ENCODE results near the gene MYH9.
"Not testable (repeated sequence)": the region's sequence is repeated elsewhere in the genome, so short reads cannot be mapped to it uniquely, and the experiment has no call there.

The MYH9 gene

DNA sequence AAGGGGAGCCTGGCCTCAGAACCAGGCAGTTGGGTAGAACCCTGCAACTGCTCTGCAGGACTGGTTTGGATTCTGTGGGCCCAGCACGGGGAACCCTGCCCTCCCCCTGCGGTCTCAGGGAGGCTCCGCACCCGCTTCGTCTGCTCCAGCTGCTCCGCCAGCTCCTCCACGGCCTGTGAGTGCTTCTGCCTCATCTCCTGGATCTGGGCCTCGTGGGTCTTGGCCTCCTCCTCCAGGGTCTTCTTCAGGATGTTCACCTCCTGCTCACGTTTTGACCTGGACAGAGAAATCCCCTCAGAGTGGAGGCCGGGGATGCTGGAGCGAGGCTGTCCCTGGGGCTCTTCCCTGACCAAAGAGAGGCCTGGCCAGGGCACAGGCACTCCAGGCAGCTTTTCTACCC is 93.0 kb downstream of the MYH9 start:
- Histone ChIP-seq H3K27ac (ENCODE audit: low read length) (peak overlapping the region; percentile 37), H3K9ac (ENCODE audit: low read length in 2 of 2) (no peak overlapping the region), H3K36me3 (ENCODE audit: control insufficient read depth in 2 of 2, insufficient read depth in 2 of 2, low read length in 2 of 2) (peaks cover 82 to 83% of the 10 kb centered on the region in 2 donors)

GRCh38 chr22:36294293-36294620 is 93.5 kb downstream of the MYH9 start:
- Histone ChIP-seq H3K4me1 (ENCODE audit: control insufficient read depth, insufficient read depth, low read length) (peaks cover 6% of the 10 kb centered on the region), H3K4me3 (ENCODE audit: low read length in 2 of 2) (no peak overlapping the region), H3K9me3 (ENCODE audit: control insufficient read depth in 2 of 2, low read length in 2 of 2) (no peaks in the 10 kb centered on the region), H3K36me3 (ENCODE audit: control insufficient read depth in 2 of 2, insufficient read depth in 2 of 2, low read length in 2 of 2) (peaks cover 83% of the 10 kb centered on the region in 2 donors), H3K9ac (ENCODE audit: low read length in 2 of 2) (no peak overlapping the region), H3K27me3 (ENCODE audit: control insufficient read depth in 1 of 2, insufficient read depth in 2 of 2, low read length in 2 of 2) (no peaks in the 10 kb centered on the region), H3K27ac (ENCODE audit: low read length) (no peak overlapping the region)

More for the DNA sequence above, 93.0 kb downstream of the MYH9 start:
- no peaks in the 10 kb centered on the region for H3K27me3 ChIP-seq (ENCODE audit: control insufficient read depth in 1 of 2, insufficient read depth in 2 of 2, low read length in 2 of 2)
- no peaks in the 10 kb centered on the region for H3K9me3 ChIP-seq (ENCODE audit: control insufficient read depth in 2 of 2, low read length in 2 of 2)
- peaks cover under 1% of the 10 kb centered on the region for H3K4me1 ChIP-seq (ENCODE audit: control insufficient read depth, insufficient read depth, low read length)
- no peak overlapping the region for H3K4me3 ChIP-seq (ENCODE audit: low read length in 2 of 2)

- peaks cover 83 to 84% of the 10 kb centered on the region in 2 donors for H3K36me3 ChIP-seq (ENCODE audit: control insufficient read depth in 2 of 2, insufficient read depth in 2 of 2, low read length in 2 of 2)
Measured at GRCh38 chr22:36293606-36294292, 94.0 kb downstream of the MYH9 start.

GRCh38 chr22:36292823-36293530 is 94.8 kb downstream of the MYH9 start:
- Histone ChIP-seq H3K4me1 (ENCODE audit: control insufficient read depth, insufficient read depth, low read length) (peaks cover 10% of the 10 kb centered on the region), H3K36me3 (ENCODE audit: control insufficient read depth in 2 of 2, insufficient read depth in 2 of 2, low read length in 2 of 2) (peaks cover 83 to 84% of the 10 kb centered on the region in 2 donors), H3K9ac (ENCODE audit: low read length in 2 of 2) (no peak overlapping the region), H3K4me3 (ENCODE audit: low read length in 2 of 2) (no peak overlapping the region), H3K27ac (ENCODE audit: low read length) (peak overlapping the region; percentile 31), H3K27me3 (ENCODE audit: control insufficient read depth in 1 of 2, insufficient read depth in 2 of 2, low read length in 2 of 2) (no peaks in the 10 kb centered on the region), H3K9me3 (ENCODE audit: control insufficient read depth in 2 of 2, low read length in 2 of 2) (no peaks in the 10 kb centered on the region)

More at GRCh38 chr22:36293606-36294292, 94.0 kb downstream of the MYH9 start:
- H3K27me3 ChIP-seq (ENCODE audit: control insufficient read depth in 1 of 2, insufficient read depth in 2 of 2, low read length in 2 of 2) = no peaks in the 10 kb centered on the region
- no peaks in the 10 kb centered on the region for H3K9me3 ChIP-seq (ENCODE audit: control insufficient read depth in 2 of 2, low read length in 2 of 2)
- no peak overlapping the region for H3K9ac ChIP-seq (ENCODE audit: low read length in 2 of 2)
- peaks cover 8% of the 10 kb centered on the region for H3K4me1 ChIP-seq (ENCODE audit: control insufficient read depth, insufficient read depth, low read length)
- H3K27ac ChIP-seq (ENCODE audit: low read length) = no peak overlapping the region
- H3K4me3 ChIP-seq (ENCODE audit: low read length in 2 of 2) = no peak overlapping the region

- Histone ChIP-seq H3K9me3 (ENCODE audit: control insufficient read depth in 2 of 2, low read length in 2 of 2) (no peaks in the 10 kb centered on the region), H3K27ac (ENCODE audit: low read length) (peak overlapping the region; percentile 31), H3K4me3 (ENCODE audit: low read length in 2 of 2) (no peak overlapping the region), H3K36me3 (ENCODE audit: control insufficient read depth in 2 of 2, insufficient read depth in 2 of 2, low read length in 2 of 2) (peaks cover 77 to 82% of the 10 kb centered on the region in 2 donors), H3K9ac (ENCODE audit: low read length in 2 of 2) (no peak overlapping the region), H3K27me3 (ENCODE audit: control insufficient read depth in 1 of 2, insufficient read depth in 2 of 2, low read length in 2 of 2) (no peaks in the 10 kb centered on the region), H3K4me1 (ENCODE audit: control insufficient read depth, insufficient read depth, low read length) (peaks cover 10% of the 10 kb centered on the region)
Measured at GRCh38 chr22:36291831-36292740, 95.7 kb downstream of the MYH9 start.

- H3K4me3 ChIP-seq (ENCODE audit: low read length in 2 of 2); H3K9ac ChIP-seq (ENCODE audit: low read length in 2 of 2); H3K9me3 ChIP-seq (ENCODE audit: control insufficient read depth in 2 of 2, low read length in 2 of 2); H3K27me3 ChIP-seq (ENCODE audit: control insufficient read depth in 1 of 2, insufficient read depth in 2 of 2, low read length in 2 of 2); H3K27ac ChIP-seq (ENCODE audit: low read length): not testable (repeated sequence)
- peaks cover 22% of the 10 kb centered on the region for H3K4me1 ChIP-seq (ENCODE audit: control insufficient read depth, insufficient read depth, low read length)
- H3K36me3 ChIP-seq (ENCODE audit: control insufficient read depth in 2 of 2, insufficient read depth in 2 of 2, low read length in 2 of 2) = peaks cover 75 to 80% of the 10 kb centered on the region in 2 donors
Measured at GRCh38 chr22:36290391-36291075, 97.2 kb downstream of the MYH9 start.

DNA sequence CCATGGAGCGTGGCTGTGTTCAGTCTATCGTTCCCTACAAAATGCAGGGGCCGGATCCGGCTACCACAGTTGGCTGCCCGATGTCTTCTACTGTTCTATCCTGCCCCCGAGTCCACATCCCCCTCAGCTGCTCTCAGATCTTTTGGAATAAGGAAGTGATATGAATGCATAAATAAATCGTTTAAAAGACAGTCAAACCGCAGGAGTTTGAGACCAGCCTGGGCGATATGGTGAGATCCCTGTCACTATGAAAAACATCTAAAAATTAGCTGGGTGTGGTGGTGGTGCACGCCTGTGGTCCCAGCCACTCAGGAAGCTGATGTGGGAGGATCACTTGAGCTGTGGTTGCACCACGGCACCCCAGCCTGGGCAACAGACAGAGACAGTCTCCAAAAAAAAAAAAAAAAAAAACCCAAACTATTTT is 97.8 kb downstream of the MYH9 start:
- not testable (repeated sequence) for H3K27me3 ChIP-seq (ENCODE audit: control insufficient read depth in 1 of 2, insufficient read depth in 2 of 2, low read length in 2 of 2); H3K4me3 ChIP-seq (ENCODE audit: low read length in 2 of 2); H3K9me3 ChIP-seq (ENCODE audit: control insufficient read depth in 2 of 2, low read length in 2 of 2)
- H3K27ac ChIP-seq (ENCODE audit: low read length) = peak overlapping the region; percentile 60
- peaks cover 27% of the 10 kb centered on the region for H3K4me1 ChIP-seq (ENCODE audit: control insufficient read depth, insufficient read depth, low read length)
- H3K9ac ChIP-seq (ENCODE audit: low read length in 2 of 2) = peak overlapping the region in 1 of 2 donors; percentile 28
- peaks cover 75 to 80% of the 10 kb centered on the region in 2 donors for H3K36me3 ChIP-seq (ENCODE audit: control insufficient read depth in 2 of 2, insufficient read depth in 2 of 2, low read length in 2 of 2)

- Histone ChIP-seq H3K4me1 (ENCODE audit: control insufficient read depth, insufficient read depth, low read length) (peaks cover 29% of the 10 kb centered on the region), H3K9me3 (ENCODE audit: control insufficient read depth in 2 of 2, low read length in 2 of 2) (no peaks in the 10 kb centered on the region), H3K4me3 (ENCODE audit: low read length in 2 of 2) (no peak overlapping the region), H3K9ac (ENCODE audit: low read length in 2 of 2) (peak overlapping the region in 1 of 2 donors; percentile 28), H3K36me3 (ENCODE audit: control insufficient read depth in 2 of 2, insufficient read depth in 2 of 2, low read length in 2 of 2) (peaks cover 75 to 80% of the 10 kb centered on the region in 2 donors), H3K27me3 (ENCODE audit: control insufficient read depth in 1 of 2, insufficient read depth in 2 of 2, low read length in 2 of 2) (no peaks in the 10 kb centered on the region), H3K27ac (ENCODE audit: low read length) (peak overlapping the region; percentile 60)
Measured at GRCh38 chr22:36289406-36289870, 98.3 kb downstream of the MYH9 start.

- Histone ChIP-seq H3K9me3 (ENCODE audit: control insufficient read depth in 2 of 2, low read length in 2 of 2) (no peaks in the 10 kb centered on the region), H3K4me3 (ENCODE audit: low read length in 2 of 2) (no peak overlapping the region), H3K27ac (ENCODE audit: low read length) (peak overlapping the region; percentile 60), H3K4me1 (ENCODE audit: control insufficient read depth, insufficient read depth, low read length) (peaks cover 29% of the 10 kb centered on the region), H3K9ac (ENCODE audit: low read length in 2 of 2) (no peak overlapping the region), H3K36me3 (ENCODE audit: control insufficient read depth in 2 of 2, insufficient read depth in 2 of 2, low read length in 2 of 2) (peaks cover 74 to 78% of the 10 kb centered on the region in 2 donors), H3K27me3 (ENCODE audit: control insufficient read depth in 1 of 2, insufficient read depth in 2 of 2, low read length in 2 of 2) (no peaks in the 10 kb centered on the region)
Measured at GRCh38 chr22:36288571-36289405, 99.0 kb downstream of the MYH9 start.
